ENCODE measurements around the gene DLG2.

DLG2 gene

GRCh38 chr11:85475660-85476517 lies 151.3 kb downstream of the DLG2 start:
- no peak for TF ChIP-seq POLR2AphosphoS5 (IDR thresholded peaks at IDR 0.05; ENCODE audit: low read depth)
- TF ChIP-seq CTCF (IDR thresholded peaks at IDR 0.05; ENCODE audit: insufficient read depth, low read length): no peak
- no peak for TF ChIP-seq GABPA (IDR thresholded peaks at IDR 0.05; ENCODE audit: low read depth)
- TF ChIP-seq SPI1 (IDR thresholded peaks at IDR 0.05; ENCODE audit: borderline replicate concordance, low read depth): no peak
- no peak for TF ChIP-seq REST (IDR thresholded peaks at IDR 0.05; ENCODE audit: insufficient replicate concordance, low read depth)
- no peak overlapping the region for H3K4me3 ChIP-seq (replicated peaks; ENCODE audit: insufficient read depth, low read length)

GRCh38 chr11:85472953-85473352 lies 154.2 kb downstream of the DLG2 start:
- Histone ChIP-seq H3K4me3 (replicated peaks; ENCODE audit: insufficient read depth, low read length) (no peak overlapping the region), H3K27ac (replicated peaks) (no peak overlapping the region), H3K27me3 (ENCODE audit: insufficient read depth, poor library complexity, severe bottlenecking) (no peaks in the 10 kb centered on the region)
- no peak for TF ChIP-seq CTCF (IDR thresholded peaks at IDR 0.05; ENCODE audit: insufficient read depth, low read length)
- TF ChIP-seq REST (IDR thresholded peaks at IDR 0.05; ENCODE audit: insufficient replicate concordance, low read depth): no peak
- no peak for TF ChIP-seq GABPA (IDR thresholded peaks at IDR 0.05; ENCODE audit: low read depth)
- TF ChIP-seq SPI1 (IDR thresholded peaks at IDR 0.05; ENCODE audit: borderline replicate concordance, low read depth): no peak
- TF ChIP-seq POLR2AphosphoS5 (IDR thresholded peaks at IDR 0.05; ENCODE audit: low read depth): no peak
- DNase-seq (ENCODE audit: low read depth in 1 of 2, low spot score in 1 of 2): no peak

More at GRCh38 chr11:85475660-85476517, 151.3 kb downstream of the DLG2 start:
- DNase-seq (ENCODE audit: low read depth in 1 of 2, low spot score in 1 of 2): no peak
- H3K27ac ChIP-seq (replicated peaks): no peak overlapping the region
- no peaks in the 10 kb centered on the region for H3K27me3 ChIP-seq (ENCODE audit: insufficient read depth, poor library complexity, severe bottlenecking)

- DNase-seq (ENCODE audit: low read depth in 1 of 2, low spot score in 1 of 2): no peak
- Histone ChIP-seq H3K27me3 (ENCODE audit: insufficient read depth, poor library complexity, severe bottlenecking) (no peaks in the 10 kb centered on the region), H3K27ac (replicated peaks) (no peak overlapping the region), H3K4me3 (replicated peaks; ENCODE audit: insufficient read depth, low read length) (no peak overlapping the region)
- TF ChIP-seq REST (IDR thresholded peaks at IDR 0.05; ENCODE audit: insufficient replicate concordance, low read depth) (no peak), SPI1 (IDR thresholded peaks at IDR 0.05; ENCODE audit: borderline replicate concordance, low read depth) (no peak), CTCF (IDR thresholded peaks at IDR 0.05; ENCODE audit: insufficient read depth, low read length) (no peak), GABPA (IDR thresholded peaks at IDR 0.05; ENCODE audit: low read depth) (no peak), POLR2AphosphoS5 (IDR thresholded peaks at IDR 0.05; ENCODE audit: low read depth) (no peak)
These were observed 162.9 kb downstream of the DLG2 start for GRCh38 chr11:85464283-85464682.
